Adrenal gland (tissue), 5 donors: ENCODE results near the gene COL4A1.

Experiments
- CTCF ChIP-seq, 6 experiments: fragments of 450-650 bp in 4 of 6; fragments of 200-600 bp in 2 of 6; sonication (generic) in 1 of 6; IDR thresholded peaks; 1 replicate in 5 of 6; 2 replicates in 1 of 6; pipeline versions ENCODE4 v1.5.1 to v1.8.0; 2016 to 2021; ENCODE audit warnings: antibody characterized with exemption in 6 of 6, mild to moderate bottlenecking in 2 of 6, moderate library complexity in 1 of 6
- POLR2A ChIP-seq, 2 donors: fragments of 450-650 bp; IDR thresholded peaks; one replicate each; pipeline ENCODE4 v1.6.1; 2017; ENCODE audit warnings: antibody characterized with exemption in 2 of 2, mild to moderate bottlenecking in 2 of 2, moderate library complexity in 1 of 2
- donor health status: DM: no; HTN: no; CAD: no.

- TF ChIP-seq CTCF (IDR thresholded peaks at IDR 0.05), result peak in 2 of 6 experiments; percentile 8 to 30
- peak in 1 of 2 donors; percentile 39 for TF ChIP-seq POLR2A (IDR thresholded peaks at IDR 0.05)
Measured at GRCh38 chr13:110137680-110138009, 169.3 kb downstream of the COL4A1 start.
